HG03378 (cell line): Measurements from ENCODE around the gene IL34.

Experiments
- ATAC-seq: cut with Tn5 transposase; IDR thresholded peaks from one replicate; pipeline ENCODE4 v1.9.1; 2021; ENCODE audit warnings: mild to moderate bottlenecking, moderate library complexity; ENCODE audit not compliant: unreplicated experiment

The IL34 gene

DNA sequence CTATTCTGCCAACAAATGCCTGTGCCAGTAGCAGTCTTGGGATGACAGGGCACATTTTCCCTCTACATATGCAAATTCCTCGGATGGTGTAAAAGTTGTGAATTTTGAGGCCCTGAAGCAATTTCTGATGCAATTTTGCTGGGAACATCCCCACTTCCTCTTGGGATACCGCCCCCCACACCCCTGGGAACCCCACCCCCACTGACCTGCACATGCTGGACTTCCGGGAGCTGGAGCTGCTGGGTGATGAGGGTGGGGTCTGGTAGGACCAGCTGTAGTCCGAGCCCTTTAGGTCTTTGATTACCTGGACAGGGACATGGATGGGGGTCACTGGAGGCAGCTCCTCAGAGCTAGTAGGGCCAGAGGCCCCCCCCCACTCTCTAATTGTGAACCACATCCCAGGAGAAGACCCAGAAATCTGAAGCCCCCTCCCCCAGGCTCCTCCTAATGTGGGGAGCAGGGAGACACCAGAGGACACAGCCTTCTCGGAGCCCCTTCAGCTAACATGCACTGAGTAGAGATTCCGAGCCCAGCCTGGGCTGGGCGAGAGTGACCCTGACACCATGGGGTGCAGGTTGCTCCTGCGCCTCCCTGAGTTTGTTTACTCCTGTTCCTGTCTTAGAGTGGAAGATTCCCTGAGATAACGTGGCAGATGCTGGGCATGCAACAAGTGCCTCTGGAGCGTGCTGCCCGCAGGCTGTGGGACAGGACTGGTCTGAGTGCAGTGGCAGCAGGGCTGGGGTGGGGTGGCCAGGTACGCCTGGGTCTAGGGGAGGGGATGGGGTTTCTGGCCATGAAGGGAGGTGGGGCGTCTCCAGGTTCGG lies 30.5 kb downstream of the IL34 start:
- no peak for ATAC-seq

DNA sequence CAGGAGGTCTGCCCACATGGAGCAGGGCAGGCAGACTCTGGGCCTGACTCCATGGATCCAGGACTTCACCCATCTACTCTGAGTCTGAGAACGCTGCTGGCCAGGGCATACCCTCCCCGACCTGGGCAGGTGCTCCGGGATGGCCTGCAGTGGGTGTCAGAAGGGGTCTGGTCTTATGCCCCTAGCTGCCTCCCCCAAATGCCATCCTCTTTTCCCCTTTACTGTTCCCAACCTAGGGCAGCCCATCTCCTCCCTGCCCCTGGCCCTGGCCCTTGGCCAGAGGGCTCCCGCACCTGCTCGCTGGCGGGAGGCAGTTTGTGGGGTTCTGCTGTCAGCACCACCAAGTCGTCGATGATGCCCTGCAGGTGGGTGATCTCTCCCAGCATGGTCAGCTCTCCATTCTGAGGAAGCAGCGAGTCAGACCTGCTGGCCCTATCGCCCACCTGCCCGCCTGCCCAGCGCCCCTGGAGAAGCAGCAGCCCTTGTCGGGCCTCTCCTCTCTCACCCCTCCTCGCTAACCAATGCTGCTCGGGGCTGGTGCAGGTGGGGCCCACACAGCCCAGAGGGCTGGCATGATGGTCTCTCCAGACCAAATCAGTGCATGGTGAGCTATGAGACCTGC lies 31.3 kb downstream of the IL34 start:
- no peak for ATAC-seq

DNA sequence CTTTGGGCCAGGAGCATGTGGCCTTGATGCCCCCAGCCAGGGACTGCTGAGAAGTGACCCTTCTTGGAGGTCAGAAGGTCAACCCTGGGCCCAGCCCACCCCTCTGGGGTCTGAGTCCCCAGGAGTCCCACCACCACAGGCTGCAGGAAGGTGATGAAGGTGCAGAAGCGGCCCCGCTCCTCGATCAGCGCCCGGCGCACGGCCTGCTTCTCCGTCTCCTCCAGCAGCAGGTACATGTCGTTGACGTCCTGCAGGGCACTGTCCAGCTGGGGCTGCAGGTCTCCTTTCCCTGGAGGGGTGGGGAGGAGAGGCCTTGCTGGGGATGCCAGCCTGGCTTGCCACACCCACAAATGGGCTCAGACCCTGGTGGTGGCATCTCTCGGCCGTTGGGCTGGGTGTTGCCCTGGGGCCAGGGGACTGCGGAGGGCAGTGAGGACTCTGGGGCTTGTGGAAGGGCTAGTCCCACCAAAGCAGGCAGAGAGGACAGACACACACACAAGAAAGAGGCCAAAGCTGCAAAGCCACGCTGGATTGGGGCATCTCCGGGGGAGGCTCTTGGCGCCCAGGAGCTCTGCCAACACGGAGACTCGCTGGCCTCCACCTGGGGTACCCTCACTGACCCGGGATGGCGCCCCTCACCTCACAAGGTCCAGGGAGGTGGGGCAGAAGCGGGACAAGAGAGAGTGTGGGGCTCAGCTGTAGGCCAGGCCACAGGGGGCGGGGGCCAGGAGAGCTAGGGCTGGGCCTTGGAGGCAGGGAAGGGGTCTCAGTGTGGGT lies 31.9 kb downstream of the IL34 start:
- ATAC-seq: no peak

DNA sequence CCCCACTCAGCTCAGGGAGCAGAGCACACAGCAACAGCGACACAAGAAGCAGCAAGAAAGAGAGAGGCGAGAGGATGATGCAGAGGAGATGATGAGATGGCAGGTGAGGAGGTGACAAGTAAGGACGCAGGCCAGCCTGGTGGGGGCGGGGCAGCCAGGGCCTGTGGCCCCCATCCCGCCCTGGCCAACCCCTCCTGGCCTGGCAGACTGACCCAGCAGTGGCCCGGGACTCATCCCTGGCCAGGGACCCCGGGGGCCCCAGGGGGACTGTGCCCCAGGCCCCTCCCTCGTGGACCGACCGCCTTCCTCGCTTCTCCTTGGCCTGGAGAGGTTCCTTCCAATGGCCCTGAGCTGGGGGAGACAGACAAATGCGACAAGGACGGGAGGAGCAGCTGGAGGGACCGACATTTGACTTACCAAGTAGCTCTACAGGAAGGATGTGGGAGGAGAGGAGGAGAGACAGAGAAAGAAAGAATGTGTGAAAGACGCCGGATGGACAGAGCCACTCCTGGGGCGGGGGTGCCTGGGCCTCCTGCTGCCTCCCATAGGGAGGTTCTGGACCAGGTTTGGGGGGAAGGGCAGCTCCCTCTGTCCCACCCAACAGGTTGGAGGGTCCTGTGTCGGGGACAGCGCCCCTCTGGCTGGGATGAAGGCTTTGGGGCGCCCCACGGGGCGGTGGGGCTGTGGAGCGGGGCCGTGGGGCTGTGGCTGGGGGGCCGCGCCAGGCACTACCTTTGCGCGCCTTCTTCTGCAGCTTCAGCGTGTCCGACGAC lies 32.7 kb downstream of the IL34 start:
- ATAC-seq: no peak

DNA sequence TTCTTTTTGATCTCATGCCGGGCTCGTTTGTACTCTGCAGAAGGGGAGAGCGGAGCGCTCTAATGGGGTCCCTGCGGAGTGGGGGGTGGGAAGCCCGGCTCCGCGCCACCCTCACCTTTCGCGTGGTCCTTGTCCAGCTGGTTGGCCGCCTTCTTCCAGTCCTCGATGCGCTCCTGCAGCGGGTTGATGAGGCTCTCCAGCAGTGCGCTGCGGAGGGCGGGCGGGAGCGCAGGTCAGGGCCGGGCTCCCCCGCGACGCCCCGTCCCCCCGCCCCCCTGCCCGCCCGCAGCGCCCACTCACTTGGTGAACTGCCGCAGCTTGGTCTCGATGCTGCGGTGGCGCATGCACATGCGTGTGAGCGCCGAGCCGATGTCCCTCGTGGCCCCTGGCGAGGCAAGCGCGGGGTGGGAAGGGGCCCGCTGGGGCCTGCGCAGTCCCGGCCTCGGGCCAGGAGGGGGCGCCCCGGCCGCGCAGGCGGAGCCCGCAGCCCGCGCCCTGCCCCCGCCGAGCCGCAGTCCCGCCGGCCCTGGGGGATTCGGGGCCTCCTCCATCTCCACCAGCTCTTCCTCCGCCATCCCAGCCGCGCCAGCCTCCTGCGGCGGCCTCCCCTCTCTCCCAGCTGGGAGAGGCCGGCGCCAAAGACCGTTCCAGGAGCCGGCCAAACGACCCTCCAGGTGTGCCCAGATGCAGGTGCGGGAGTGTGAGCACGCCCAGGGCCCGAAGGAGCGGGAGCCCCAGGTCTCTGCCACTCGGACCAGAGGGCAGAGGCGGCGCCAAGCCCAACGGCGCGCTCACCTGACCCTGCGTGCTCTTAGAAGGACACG lies 33.5 kb downstream of the IL34 start:
- no peak for ATAC-seq

DNA sequence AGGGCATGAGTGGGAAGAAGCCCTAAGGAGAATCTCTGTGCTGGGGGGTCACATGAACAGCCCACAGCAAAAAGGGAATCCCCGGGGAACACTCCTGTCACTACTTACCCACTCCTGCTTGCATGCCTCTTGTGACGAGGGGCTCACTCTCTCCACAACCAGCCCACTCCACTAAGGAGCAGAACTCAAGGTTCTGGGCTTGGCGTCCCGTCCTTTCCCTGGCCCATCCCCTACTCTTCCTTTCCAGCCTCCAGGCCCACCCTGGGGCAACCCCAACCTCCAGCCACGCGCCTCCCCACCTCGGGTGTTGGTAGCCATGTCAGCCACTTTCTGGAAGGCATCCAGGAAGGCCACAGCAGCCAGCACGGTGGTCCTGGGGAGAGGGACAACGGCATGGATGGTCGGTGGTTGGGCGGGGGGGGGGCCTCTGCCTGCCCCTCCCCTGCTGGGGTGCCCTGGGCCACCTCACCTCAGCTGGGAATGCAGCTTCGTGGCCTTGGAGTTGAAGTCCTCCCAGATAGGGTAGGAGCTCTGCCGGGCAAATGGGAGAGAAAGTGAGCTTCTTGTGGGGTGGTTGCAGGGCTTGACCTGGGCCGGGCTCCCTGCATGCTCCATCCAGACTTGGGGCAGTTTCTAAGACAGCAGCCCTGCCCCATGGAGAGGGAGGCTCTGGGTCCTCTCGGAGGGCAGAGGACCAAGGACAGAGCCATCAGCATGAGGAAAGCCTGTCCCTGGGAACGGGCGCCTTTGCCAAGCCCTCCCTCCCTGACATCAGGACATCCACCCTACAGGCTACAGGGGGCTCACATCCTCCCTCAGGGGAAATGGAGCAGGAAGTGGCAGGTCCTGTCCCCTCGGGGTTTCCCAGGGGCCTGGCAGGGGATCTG lies 34.4 kb downstream of the IL34 start:
- no peak for ATAC-seq

DNA sequence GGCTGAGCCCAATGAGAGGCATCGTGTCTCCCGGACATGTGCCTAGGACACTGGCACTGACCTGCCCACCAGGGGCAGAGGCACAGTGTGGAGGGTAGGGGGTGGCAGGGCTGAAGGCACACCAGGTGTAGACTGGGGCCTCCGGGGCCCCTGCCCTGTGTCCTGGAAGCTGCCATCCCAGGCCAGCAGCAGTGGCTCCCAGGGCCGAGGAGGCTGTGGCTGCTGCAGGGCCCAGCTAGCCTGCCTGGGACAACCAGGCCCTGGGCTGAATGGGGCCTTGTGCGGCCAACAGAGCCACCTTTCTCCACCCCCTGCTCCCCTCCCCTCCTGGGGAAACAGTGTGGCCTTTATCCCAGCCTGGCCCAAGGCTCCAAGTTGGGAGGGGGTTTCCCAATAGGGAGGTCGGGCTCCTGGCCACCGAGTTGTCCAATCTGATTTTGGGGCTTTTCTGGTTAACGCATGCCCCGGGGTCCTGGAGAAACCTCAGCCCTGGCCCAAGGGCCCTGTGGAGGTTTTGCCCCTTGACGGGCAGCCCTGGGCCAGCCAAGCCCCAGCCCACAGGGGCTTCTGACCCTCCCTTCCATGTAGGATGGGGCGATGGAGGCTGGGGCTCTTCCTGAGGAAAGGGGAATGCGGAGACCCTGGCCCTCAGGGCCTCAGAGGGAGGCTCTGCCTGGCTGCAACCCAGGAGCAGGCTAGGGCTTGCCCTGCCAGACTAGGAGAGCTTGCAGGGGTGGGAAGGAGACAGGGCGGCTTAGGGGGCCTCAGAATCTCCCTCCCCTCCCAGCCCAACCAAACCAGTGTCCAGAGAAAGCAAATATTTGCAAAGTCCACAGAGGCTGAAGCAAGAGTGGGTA lies 35.3 kb downstream of the IL34 start:
- ATAC-seq: no peak

DNA sequence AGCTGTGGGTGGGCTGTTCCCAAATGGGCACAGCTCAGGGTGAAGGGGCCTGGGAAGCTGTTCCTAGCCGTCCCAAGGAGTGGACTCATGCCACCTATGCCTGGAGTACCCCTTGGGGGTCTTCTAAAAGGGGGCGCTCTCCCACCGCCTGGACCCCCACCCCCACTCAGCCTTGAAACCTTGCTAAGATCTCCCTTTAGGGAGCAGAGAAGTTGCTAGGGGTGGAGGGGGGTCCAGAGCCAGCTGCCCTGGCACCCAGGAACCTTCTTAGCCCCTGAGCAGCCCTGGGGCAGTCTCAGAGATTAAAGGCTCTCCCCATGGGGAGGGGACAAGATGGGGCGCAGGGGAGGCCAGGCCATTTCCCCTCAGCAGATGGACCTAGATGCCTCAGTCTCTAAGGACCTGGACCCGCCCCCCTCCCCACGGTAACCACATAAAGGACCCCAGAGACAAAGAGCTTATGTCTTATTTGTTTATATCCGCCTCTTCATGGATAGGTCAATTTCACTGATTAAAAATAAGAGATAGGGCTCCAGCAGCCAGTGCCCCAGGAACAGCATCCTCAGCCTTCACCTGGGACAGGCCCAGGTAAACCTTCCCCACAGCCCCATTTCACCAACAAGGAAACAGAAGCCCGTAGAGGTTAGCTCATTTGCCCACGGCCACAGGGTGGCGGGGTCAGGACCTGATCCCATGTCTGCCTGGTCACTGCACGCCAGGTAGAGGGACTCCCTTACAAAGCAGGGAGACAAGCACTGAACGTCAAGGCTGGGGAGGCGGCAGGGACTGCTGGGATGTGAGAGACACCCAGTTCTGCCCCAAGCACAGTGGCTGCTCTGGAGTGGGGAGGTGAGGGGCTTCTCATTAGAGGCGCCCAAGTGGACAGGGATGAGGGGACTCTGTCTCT lies 36.1 kb downstream of the IL34 start:
- no peak for ATAC-seq

DNA sequence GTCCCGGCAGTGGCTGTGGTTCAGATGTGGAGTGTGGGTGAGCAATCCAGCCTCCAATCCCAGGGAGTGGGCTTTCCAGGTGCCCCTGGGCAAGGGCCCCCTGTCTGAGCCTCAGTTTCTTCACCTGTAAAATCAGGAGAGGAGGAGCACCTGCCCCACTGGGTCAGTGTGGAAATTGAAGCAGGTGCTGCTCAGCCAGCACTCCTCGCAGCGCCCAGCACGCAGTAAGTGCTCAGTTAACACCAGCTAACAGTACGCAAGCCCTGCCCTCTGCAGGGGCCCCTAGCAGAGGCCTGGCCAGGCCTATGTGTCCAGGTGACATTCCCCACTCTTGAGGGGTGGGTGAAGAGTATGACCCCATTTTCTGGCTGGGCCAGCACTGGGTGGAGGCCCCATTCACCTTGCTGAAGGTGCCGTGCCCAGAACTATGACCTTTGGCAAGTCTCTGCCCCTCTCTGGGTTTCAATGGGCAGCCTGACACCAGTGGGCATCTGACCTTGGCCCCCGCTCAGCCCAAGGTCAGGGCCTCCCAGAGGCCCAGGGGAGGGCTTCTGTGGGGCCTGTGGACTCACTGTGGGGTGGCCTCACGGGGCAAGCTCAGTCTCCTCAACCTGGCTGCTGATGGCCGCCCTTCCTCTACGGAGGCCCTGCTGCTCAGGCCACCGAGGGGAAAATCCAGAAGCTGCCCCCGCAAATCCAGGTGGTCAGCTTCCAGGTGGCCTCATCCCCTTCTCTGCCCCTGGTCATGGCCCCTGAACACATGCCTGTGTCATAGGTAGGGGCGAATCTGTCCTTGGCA lies 37.0 kb downstream of the IL34 start:
- no peak for ATAC-seq

DNA sequence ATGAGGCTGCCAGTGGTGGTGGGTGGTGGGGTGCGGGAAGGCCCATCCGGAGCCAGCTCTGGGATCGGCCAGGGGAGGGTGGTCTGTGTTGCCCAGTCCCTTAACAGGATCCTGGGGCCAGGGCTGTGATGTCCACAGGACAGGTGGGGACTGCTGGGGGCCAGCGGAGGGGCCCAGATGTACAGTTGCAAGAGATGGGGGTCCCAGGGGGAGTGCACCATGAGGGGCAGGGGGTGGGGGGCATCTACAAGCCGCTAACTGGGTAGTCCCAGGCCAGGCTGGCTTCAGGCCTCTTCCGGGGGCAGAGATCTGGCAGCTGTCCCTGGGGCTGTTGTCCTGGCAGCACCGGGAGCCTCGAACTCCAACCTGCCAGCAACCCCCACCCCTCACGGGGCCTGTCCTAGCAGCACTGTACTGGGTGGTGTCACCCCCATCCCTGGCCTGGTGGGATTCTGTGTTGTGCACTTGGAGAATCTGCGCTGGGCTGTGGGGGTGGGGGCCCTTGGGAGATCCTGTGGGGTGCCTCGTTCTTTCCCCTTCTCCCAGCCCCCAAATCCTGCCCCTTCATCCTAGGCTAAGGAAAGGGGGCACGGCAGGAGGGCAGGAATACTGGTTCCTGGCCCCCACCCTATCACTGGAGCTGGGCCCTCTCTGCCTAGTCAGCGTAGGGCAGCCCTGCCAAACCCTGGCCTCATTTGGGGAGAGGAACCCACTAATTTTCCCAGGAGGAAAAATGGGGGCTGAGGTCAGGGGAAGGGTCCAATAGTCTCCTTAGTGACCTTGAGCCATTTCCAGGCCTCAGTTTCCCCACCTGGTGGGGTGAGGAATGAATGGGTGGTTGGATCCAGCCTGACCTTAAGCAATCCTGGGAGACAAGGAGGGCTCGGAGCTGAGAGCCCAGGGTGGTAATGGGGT lies 38.0 kb downstream of the IL34 start:
- ATAC-seq: no peak

DNA sequence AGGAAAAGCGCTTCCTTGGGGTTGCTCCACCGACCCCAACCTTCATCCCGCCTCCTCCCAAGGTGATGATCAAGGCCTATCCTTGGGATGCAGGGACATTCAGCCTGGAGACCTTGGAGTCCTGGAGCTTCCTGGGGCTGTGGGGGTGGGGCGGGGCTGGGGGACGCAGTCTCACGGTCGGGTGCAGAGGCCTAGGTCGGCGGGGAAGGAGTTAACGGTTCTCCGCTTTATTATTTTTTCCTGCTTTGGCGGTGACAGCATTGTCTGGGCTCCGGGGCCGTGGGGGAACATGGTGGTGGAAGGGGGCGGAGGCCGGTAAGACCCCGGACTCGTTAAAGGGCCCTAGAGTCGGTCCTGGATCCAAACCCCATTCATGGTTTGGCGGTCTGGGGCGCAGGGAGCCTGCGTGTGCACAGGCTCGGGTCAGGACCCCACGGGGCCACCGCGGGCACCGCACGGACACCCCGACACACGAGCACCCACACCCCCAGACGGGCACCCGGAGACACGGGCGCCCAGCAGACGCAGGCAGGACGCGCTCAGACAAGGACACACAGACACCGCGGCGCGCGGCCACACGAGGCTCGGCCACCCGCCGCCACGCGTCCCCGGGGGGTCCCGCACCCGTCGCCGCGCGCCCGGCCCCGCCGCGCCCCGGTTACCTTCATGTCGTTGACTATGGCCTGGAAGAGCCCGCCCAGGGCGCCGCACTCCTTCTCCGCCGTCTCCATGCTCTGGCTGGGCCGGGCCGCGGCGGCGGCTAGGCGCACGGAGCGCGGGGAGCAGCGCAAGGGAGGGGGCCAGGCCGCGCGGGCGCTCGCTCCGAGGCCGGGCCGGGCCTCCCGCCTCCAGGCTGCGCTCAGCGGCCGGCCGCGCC lies 38.9 kb downstream of the IL34 start:
- ATAC-seq: no peak

DNA sequence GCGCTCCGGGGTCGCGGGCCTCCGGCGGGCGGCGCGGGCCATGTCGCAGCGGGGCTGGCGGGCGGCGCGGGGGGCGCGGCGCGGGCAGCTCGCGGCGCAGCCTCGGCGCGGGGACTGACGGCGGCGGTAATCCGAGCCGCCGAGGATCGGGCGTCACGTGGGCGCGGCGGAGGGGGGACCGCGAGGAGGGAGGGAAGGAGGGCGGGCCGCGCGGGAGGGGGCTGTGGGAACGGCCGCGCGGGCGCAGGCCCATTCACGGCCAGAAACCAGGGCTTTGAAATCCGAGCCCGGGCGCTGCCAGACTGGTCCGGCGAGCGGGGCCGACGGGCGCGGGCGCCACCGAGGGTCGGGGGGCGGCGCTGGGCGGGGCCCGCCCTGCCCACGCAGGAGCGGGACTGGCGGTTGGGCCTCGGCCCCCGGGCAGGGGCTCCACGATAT lies 39.6 kb downstream of the IL34 start, which contains the start of gene MTSS2:
Gene MTSS2 (minus strand): TSS at position 116 of the 438 bp plus-strand sequence. CDS start 262 bp downstream, outside the sequence.
- no peak for ATAC-seq

DNA sequence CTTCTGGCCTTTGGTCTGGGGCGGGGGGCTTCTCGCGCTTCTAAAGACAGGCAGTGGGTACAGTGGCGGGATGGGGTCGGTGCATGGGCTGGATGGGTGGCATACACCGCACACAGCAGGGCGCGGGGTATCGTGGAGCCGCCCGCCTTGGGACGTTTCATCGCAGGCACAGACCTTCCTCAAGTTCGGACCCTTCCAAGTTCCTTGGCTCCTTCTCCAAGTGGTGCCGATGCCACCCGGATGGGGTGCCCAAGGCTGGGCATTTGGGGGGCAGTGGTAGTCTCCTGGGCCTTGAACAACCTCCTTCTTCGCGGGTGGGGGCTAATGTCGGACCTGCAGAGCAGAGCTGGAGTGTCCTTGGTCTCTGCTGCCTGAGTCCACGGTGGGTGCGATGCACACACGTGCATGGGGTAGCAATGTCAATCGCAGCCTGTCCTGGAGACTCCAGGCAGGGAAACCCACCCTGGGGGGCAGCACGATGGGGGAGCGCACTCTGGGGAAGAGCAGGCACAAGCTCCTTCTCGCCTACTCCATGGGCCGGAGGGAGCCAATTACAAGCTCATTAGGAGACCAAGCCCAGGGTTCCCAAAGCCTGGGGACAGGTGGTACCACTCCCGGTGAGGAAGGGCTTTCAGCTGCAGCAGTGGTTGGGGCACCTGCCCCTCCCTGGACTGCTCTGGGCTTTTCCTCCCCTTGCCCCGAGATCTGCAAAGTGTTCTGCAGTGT lies 40.2 kb downstream of the IL34 start:
- ATAC-seq: no peak

DNA sequence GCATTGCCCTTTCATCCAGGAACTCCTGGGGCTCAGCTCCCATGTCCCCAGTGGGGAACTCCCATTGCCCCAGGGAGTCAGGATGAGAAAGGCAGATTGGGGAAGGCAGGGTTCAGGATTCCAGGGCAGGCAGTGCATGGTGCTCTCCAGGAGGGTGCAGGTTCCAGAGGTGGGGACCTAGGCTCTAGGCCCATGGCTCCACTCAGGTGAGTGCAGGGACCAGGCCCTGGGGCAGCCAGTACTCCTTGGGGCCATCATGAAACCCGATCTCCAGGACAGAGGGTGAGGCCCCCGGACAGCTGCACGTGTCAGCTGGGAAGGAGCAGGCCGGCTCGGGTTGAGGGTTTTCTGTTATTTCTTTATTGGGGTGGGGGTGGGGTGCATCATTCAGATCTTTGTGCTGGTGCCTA lies 40.7 kb downstream of the IL34 start:
- ATAC-seq: no peak
